ENCODE data around the gene PHACTR1.

DNA sequence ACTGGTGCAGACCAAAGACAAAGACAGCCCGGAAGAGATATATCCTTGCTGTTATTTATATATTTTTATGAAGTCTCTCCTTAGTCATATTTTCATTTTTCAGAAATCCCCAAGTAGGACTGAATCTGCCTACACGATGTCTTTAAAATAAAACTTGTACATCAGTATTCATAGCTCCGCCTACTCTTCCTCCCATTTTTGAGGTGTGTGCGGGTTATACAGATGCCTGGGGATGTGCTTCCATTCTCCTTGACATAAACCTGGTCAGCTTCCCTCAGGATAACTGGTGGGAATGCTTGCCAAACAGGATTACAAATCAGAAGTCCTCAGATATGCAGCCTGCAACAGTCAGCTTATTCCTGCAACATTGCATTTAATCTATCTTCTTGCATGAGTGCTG lies 264.2 kb downstream of the PHACTR1 start:
- TF ChIP-seq, protein P1, sequence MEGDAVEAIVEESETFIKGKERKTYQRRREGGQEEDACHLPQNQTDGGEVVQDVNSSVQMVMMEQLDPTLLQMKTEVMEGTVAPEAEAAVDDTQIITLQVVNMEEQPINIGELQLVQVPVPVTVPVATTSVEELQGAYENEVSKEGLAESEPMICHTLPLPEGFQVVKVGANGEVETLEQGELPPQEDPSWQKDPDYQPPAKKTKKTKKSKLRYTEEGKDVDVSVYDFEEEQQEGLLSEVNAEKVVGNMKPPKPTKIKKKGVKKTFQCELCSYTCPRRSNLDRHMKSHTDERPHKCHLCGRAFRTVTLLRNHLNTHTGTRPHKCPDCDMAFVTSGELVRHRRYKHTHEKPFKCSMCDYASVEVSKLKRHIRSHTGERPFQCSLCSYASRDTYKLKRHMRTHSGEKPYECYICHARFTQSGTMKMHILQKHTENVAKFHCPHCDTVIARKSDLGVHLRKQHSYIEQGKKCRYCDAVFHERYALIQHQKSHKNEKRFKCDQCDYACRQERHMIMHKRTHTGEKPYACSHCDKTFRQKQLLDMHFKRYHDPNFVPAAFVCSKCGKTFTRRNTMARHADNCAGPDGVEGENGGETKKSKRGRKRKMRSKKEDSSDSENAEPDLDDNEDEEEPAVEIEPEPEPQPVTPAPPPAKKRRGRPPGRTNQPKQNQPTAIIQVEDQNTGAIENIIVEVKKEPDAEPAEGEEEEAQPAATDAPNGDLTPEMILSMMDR (IDR thresholded peaks at IDR 0.05), result no peak
- TF ChIP-seq TCF7L2 (IDR thresholded peaks at IDR 0.05; ENCODE audit: low read depth, low read length) (no peak), POLR2AphosphoS5 (IDR thresholded peaks at IDR 0.05; ENCODE audit: low read depth, low read length) (no peak), SIN3A (IDR thresholded peaks at IDR 0.05; ENCODE audit: borderline replicate concordance, insufficient read depth, low read depth, low read length) (no peak)
- TF ChIP-seq, protein P2, sequence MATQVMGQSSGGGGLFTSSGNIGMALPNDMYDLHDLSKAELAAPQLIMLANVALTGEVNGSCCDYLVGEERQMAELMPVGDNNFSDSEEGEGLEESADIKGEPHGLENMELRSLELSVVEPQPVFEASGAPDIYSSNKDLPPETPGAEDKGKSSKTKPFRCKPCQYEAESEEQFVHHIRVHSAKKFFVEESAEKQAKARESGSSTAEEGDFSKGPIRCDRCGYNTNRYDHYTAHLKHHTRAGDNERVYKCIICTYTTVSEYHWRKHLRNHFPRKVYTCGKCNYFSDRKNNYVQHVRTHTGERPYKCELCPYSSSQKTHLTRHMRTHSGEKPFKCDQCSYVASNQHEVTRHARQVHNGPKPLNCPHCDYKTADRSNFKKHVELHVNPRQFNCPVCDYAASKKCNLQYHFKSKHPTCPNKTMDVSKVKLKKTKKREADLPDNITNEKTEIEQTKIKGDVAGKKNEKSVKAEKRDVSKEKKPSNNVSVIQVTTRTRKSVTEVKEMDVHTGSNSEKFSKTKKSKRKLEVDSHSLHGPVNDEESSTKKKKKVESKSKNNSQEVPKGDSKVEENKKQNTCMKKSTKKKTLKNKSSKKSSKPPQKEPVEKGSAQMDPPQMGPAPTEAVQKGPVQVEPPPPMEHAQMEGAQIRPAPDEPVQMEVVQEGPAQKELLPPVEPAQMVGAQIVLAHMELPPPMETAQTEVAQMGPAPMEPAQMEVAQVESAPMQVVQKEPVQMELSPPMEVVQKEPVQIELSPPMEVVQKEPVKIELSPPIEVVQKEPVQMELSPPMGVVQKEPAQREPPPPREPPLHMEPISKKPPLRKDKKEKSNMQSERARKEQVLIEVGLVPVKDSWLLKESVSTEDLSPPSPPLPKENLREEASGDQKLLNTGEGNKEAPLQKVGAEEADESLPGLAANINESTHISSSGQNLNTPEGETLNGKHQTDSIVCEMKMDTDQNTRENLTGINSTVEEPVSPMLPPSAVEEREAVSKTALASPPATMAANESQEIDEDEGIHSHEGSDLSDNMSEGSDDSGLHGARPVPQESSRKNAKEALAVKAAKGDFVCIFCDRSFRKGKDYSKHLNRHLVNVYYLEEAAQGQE (IDR thresholded peaks at IDR 0.05; ENCODE audit: insufficient read depth in 1 of 2, low read depth in 2 of 2, low read length in 1 of 2), result no peak
